ENCODE measurements around the gene CDON.

GRCh38 chr11:126083829-126084607, 21.4 kb upstream of the CDON start:
- TF ChIP-seq CTCF (IDR thresholded peaks at IDR 0.05; ENCODE audit: insufficient read depth, low read length) (no peak), SPI1 (IDR thresholded peaks at IDR 0.05; ENCODE audit: borderline replicate concordance, low read depth) (no peak)

All from HL-60 (cell line).